Activated CD4-positive, alpha-beta T cell treated with anti-CD3 and anti-CD28 coated beads, Interleukin-2, Interleukin-6, amounts not matched to agents 100 ng/mL and 50 ng/mL, durations not matched to agents 16 hours and 8 hours (primary cell): ENCODE data around the gene PKD2.
"Not testable (repeated sequence)": the region's sequence is repeated elsewhere in the genome, so short reads cannot be mapped to it uniquely, and the experiment has no call there.

Experiments used
- DNase-seq: peaks from one replicate; pipeline ENCODE4 v3.0.0-alpha.2; 2020

The PKD2 gene

GRCh38 chr4:88077911-88078524, 70.6 kb downstream of the PKD2 start:
- no peak for DNase-seq

GRCh38 chr4:88078579-88078978, 71.1 kb downstream of the PKD2 start:
- DNase-seq, result no peak

GRCh38 chr4:88080626-88081025, 73.2 kb downstream of the PKD2 start:
- DNase-seq, result no peak

GRCh38 chr4:88087004-88087403, 79.6 kb downstream of the PKD2 start:
- no peak for DNase-seq

GRCh38 chr4:88090898-88091297, 83.5 kb downstream of the PKD2 start:
- no peak for DNase-seq

- no peak for DNase-seq
These were observed 83.9 kb downstream of the PKD2 start for GRCh38 chr4:88091378-88091777.

- DNase-seq, result no peak
These were observed 86.4 kb downstream of the PKD2 start for GRCh38 chr4:88093874-88094273.

GRCh38 chr4:88097301-88097700, 89.9 kb downstream of the PKD2 start:
- no peak for DNase-seq

GRCh38 chr4:88097781-88098180, 90.3 kb downstream of the PKD2 start:
- DNase-seq, result no peak

- DNase-seq, result no peak
These were observed 91.7 kb downstream of the PKD2 start for GRCh38 chr4:88098993-88099752.

GRCh38 chr4:88101165-88101564, 93.7 kb downstream of the PKD2 start:
- DNase-seq, result no peak

- DNase-seq, result no peak
These were observed 94.6 kb downstream of the PKD2 start for GRCh38 chr4:88102026-88102425.

- DNase-seq, result no peak
These were observed 97.6 kb downstream of the PKD2 start for GRCh38 chr4:88104902-88105610.

GRCh38 chr4:88106205-88106604, 98.8 kb downstream of the PKD2 start:
- DNase-seq, result no peak

- DNase-seq, result no peak
These were observed 100.1 kb downstream of the PKD2 start for GRCh38 chr4:88107406-88108107.

GRCh38 chr4:88108108-88108465, 100.7 kb downstream of the PKD2 start:
- DNase-seq, result not testable (repeated sequence)

GRCh38 chr4:88108747-88109122, 101.3 kb downstream of the PKD2 start:
- no peak for DNase-seq

- no peak for DNase-seq
These were observed 101.9 kb downstream of the PKD2 start for GRCh38 chr4:88109123-88109881.

- no peak for DNase-seq
These were observed 103.4 kb downstream of the PKD2 start for GRCh38 chr4:88110826-88111225.

GRCh38 chr4:88112856-88113255, 105.4 kb downstream of the PKD2 start:
- DNase-seq, result no peak

- no peak for DNase-seq
These were observed 108.2 kb downstream of the PKD2 start for GRCh38 chr4:88115587-88115986.

GRCh38 chr4:88119943-88120342, 112.5 kb downstream of the PKD2 start:
- DNase-seq, result no peak

- DNase-seq, result not testable (repeated sequence)
These were observed 114.8 kb downstream of the PKD2 start for GRCh38 chr4:88122260-88122659.
